Kidney tubule cell (primary cell): ENCODE data around the gene SFMBT1.
A peak's percentile ranks its signal among the peaks of the same experiment; 100 is the strongest.

Source experiments
- DNase-seq: peaks from one replicate; pipeline ENCODE4 v3.0.0-alpha.2; 2018; ENCODE audit warnings: low spot score

The SFMBT1 gene, protein sequence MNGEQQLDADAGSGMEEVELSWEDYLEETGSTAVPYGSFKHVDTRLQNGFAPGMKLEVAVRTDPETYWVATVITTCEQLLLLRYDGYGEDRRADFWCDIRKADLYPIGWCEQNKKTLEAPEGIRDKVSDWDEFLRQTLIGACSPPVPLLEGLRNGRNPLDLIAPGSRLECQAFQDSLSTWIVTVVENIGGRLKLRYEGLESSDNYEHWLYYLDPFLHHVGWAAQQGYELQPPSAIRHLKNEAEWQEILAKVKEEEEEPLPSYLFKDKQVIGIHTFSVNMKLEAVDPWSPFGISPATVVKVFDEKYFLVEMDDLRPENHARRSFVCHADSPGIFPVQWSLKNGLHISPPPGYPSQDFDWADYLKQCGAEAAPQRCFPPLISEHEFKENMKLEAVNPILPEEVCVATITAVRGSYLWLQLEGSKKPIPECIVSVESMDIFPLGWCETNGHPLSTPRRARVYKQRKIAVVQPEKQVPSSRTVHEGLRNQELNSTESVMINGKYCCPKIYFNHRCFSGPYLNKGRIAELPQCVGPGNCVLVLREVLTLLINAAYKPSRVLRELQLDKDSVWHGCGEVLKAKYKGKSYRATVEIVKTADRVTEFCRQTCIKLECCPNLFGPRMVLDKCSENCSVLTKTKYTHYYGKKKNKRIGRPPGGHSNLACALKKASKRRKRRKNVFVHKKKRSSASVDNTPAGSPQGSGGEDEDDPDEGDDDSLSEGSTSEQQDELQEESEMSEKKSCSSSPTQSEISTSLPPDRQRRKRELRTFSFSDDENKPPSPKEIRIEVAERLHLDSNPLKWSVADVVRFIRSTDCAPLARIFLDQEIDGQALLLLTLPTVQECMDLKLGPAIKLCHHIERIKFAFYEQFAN

DNA sequence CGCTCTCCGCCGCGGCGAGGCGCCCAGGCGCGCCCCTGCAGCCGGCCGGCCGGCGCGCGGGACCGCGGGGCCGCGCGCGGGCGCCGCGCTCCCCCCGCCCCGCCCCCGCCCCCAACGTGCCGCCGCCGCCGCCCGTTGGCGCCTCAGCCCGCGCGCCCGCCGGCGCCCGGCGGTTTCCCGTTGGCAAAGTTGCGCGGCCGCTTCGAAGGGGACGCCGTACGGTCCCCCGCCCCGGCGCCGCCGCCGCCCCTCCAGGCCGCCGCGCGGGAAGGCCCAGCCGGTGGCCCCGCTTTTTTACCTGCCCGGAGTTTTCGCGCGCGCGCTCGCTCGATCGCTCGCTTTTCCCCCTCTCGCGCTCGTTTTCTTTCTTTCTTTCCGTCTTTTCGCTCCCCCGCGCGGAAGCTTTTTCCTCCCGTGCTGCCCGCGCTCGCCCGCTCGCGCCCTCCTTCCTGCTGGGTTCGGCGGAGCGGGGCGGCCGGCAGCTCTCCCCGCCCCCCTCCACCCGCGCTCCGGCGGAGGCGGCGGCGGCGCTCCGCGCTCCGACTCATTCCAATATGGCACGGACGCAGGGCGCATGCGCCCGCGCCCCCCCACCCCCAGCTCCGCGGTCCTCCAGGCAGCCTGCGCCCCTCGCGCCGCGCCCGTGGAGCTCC is at the start of gene SFMBT1:
TSS of gene SFMBT1 (minus strand) at position 556 of the 653 bp plus-strand sequence. CDS start 76,945 bp downstream, outside the sequence.
- peak; percentile 75 for DNase-seq

DNA sequence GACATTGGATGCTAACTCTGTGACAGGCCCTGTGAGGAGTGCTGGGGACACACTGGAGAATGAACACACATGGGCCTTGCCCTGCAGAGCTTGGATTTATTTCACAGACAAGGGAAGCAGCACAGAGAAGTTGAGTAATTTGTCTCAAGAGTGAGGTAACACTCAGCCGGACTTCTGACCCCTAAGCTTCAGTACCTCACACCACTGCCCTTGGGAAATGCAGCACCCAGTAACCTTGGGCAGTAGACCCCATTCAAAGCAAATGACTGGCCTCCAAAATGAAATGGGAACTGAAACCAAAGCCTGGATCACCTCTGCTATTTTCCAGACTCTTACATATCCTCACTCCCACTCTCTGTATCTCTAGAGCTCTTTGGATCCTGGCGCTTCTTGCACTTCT is 47.1 kb upstream of the SFMBT1 start:
- DNase-seq, result no peak

GRCh38 chr3:53092216-53092615 is 46.3 kb upstream of the SFMBT1 start:
- DNase-seq, result no peak

GRCh38 chr3:53091011-53091410 is 45.1 kb upstream of the SFMBT1 start:
- no peak for DNase-seq

DNA sequence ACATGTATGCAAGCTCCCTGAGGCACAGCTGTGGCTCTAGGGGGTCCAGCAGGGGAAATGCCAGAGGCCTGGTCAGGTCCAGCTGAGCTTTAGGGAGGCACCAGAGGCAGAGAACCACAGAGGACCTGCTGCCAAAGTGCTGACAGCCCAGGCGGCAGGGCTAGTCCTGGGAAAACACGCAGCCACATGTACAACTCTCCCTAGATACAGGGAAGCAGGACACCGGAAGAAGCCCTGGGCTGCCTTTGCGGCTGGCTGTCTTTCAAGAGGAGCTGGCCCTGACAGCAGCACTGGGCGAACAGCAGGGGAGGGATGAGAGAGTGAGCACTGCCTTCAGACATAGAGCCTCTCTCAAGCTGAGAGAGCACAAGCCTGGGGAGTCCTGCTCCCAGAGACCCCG is 43.6 kb upstream of the SFMBT1 start:
- no peak for DNase-seq

DNA sequence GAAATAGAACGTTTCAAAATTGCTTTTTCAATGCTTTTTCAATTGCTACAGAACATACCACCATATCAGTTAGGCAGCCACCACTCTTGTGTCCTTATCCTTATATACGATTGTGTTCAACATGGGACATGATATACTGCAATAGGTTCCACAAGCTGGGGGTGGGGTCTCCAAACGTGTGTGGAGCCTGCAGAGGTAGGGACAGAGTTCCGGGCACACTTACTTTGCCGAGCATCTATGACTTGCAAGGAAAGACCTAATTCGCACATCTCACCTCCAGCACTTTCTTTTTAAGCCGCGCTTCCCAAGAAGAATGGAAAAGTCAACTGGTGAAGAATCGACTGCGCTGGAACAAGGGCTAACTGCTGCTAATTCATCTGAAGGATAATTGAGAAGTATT is 39.6 kb upstream of the SFMBT1 start:
- DNase-seq, result no peak

DNA sequence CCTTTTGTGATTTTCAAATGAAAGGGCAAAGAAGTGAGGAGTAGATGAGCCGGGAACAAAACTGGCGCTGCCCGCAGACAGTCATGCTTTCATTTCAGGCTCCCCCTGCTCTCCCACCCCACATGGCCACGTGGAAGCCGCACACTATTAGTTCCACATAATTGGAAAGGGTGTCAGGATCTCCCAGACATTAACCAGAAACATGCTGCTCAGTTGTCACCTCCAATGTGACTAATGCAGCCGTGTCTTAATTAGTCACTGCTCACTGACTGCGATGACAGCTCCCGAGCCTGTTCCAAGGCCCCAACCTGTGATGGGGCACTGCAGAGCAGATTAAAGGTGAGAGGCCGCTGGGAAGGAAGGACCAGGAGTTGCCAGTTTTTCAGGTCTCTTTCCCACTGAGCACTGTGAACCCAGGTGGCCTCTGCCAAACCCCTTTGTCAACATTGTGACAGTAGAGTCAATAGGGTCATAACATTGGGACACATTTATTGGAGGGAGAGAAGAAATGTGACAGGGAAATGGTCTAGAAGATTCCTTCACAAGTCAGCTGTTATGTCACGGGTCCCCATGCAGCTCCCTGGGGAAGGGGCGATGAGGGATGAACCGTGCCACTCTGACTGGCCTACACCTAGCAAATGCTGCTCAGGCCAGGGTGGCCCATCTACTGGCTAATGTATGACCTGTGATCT is 38.6 kb upstream of the SFMBT1 start:
- peak; percentile 75 for DNase-seq

DNA sequence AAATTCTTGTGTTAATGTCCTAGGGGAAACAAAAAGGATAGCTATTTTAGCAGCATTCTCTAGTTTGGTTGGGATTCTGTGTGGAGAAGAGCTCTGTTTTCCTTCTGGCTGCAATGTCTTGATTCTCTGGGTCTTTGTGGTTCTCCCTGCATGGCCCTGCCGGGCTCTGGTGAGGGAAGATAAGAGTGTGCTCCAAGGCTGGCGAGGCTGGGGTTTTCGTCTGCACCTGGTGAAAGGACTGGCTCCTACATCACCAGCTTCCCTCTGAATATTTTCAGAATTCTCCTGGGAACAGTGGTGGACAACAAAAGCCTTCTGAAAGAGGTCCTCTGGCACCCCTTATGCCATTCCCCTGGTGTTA is 38.1 kb upstream of the SFMBT1 start:
- no peak for DNase-seq

DNA sequence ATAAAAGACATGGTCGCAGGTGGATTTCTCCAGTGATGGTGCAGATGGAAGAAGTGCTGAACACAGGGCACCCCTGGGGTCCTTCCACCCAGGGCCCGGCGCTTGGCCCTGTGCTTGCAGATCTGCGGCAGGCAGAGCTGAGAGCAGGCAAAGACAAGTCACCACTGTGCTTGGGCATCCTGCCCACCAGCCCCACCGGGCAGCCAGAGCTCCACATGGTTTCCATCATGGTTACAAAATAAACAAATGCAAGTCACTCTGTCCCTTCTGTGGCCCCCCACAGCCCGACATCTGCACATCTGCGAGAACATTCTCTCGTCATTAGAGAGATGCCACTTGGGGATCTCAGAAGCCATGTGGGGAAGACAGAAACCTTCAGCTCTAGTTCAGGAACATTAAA is 37.6 kb upstream of the SFMBT1 start:
- no peak for DNase-seq

GRCh38 chr3:53082736-53083135 is 36.9 kb upstream of the SFMBT1 start:
- no peak for DNase-seq

DNA sequence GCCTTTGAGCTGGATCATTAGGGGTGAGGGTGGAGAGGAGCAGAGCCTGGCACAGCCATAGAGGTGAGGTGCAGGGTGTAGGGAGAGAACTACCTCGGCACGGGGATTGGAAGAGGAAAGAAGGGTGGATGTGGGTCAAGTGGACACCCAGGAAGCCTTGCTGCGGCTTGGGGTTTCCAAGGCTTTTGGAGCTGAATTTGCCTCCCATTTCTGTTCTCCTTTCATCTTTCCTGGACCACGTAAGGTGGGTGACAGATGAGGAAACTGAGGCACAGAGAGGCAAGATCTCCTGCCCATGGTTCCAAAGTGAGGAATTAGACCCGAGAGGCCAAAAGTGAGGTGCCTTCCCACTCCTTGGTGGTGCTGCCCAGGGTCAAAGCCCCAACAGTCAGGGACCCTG is 35.4 kb upstream of the SFMBT1 start:
- DNase-seq, result no peak

DNA sequence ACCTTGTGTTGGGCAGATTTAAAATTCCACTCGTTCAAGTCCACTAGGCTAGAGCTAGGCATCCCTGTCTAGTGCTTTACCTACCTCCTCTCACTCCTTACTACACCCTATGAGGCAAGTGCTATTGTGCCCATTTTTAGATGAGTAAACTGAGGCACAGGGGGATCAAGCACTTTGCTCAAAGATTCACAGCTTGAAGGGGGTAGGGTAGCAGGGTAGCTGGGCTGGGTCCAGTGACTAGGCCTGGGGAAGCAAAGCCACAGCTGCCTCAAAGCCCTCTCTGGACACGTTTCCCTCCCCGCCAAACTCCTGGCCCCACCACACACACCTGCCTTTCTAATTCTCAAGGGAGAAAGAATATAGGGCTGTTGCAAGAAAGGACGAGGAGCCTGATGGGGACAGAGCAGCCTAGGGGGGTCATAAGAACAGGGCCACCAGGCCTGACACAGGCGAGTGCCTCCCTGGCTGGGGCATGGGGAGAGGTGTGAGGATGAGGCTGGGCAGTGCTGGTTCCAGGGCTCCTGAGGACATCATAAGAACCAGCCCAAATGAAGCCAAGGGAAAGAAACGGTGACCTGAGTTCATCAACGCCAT is 34.8 kb upstream of the SFMBT1 start:
- DNase-seq, result no peak

GRCh38 chr3:53079791-53080555 is 34.1 kb upstream of the SFMBT1 start:
- no peak for DNase-seq

- no peak for DNase-seq
Measured at GRCh38 chr3:53079147-53079546, 33.3 kb upstream of the SFMBT1 start.

DNA sequence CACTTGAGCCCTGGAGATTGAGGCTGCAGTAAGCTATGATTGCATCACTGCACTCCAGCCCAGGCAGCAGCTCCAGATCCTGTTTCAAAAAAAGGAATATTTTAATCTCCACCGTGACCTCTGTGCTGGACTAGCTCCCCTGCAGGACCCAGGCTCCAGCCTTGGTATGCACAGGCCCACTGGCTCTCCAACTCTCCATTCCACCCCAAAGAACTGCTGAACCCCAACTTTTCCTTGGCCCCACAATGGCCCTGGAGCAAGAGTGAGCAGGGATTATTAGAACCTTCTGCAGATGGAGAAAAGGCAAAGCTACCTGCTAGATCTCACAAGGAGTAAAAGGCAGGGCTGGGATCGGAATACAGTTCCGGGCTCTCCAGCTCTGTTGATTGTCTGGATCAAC is 32.8 kb upstream of the SFMBT1 start:
- no peak for DNase-seq

DNA sequence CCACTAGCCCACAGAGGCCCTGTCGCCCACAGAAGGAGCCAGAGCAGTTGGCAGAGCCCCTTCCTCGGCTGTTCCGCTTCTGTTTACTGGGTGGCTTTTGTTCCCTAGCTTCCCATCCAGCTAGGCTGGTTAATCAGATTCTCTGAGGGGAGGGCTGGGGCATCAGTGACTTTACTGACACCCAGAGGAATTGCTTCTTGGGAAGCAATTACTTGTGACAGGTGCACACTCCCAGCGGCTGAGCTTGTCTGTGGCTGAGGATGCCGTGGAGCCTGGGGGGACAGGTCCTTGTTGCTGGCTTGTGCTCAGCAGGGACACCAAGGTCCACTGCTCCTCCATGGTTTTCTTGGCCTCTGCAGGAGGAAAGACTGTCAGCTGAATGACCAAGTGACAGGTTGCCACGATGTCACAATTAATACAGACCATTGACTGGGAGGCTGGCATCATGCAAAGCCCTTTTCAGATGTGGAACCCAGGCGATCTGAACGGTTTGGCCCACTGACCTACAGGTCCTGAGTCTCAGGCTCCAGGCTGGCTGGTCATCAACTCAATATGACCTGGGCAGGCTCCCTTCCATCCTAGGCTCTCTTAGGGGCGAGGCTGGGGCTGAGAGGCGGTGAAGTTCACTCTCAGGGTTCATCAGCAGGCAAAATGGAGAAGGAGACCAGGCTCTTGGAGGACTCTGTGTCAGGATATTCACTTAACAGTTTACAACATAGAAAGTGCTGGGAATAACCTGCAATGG is 31.8 kb upstream of the SFMBT1 start:
- DNase-seq, result no peak

DNA sequence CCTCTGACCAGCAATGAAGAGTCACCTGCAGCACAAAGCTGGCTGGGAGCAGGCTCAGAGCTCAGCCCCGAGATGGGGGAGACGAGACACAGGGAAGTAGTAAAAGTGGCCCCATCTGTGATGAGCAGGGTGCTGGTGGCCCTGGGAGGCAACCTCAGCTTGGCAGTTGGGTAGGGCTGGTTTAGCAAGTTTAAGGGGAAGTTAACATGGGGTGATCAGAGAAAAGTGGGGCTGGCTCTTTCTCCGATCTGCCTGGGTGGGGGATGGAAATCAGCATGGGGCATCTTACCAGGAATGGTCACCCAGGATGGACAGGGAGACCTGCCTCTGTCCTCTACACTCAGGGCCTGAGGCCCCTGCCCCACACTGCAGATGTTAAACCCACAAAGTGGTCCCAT is 29.9 kb upstream of the SFMBT1 start:
- no peak for DNase-seq

DNA sequence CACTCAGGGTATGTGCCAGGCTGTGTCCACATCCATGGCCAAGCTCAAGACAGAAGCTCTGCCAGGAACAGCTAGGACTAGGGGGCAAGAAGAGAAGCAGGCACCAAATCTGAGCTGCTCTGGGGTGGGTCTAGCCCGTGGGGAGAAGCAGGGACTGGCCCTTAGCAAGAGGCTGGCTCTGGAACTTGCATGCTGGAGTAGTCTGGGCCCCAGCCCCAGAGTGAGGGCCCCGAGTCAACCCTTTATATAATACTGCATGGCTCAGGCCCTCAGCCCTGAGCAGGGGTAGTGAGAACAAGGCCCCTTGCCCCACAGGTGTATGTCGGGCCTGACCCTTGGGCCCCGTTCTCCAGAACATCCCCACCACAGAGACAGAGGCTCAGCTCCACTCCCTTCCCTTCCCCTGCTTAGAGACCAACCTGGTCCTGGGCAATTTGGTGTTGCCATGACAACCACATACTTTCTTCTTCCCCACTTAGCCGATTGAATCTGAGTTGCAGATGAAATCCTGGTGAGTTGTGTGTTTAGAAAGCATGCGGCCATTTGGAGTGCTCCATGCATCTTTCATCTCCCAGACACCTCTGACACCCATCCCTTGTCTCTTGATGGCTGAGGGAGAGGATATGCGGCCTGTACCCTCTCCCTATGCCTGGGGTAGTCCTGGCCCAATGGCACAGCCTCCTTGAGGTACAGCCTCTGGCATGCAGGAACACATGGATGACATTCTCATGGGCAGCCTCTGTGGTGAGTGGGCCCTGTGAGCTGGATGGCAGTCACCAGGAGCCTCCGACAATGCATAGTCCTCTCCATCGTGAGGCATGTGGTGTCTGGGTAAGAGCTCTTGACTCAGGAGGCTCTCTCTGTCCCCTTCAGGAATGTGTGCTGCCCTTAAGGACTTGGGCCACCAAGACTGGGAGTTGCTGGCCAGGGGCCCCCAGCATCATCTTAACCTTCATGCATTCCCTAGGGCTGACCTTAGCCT is 29.2 kb upstream of the SFMBT1 start:
- DNase-seq, result no peak

- DNase-seq, result no peak
Measured at GRCh38 chr3:53074366-53074696, 28.5 kb upstream of the SFMBT1 start.
